Measurements from ENCODE around the gene SAMHD1. TPM values are rescaled to one million over a fixed set of nuclear protein-coding genes. Genes with fewer than 3 reads are reported as not detected.

Gene SAMHD1
- total and polyA plus RNA-seq, 2 of the 13 experiments (the other 11 are each of a cell fraction or from before 2014, with no cell fraction given), result 16.9 to 43.5 TPM

- TF ChIP-seq RARA (CRISPR knock-in tag; IDR thresholded peaks at IDR 0.05), result peak; percentile 81
- TF ChIP-seq ARNT (IDR thresholded peaks at IDR 0.05), result no peak
- TF ChIP-seq BHLHE40 (IDR thresholded peaks at IDR 0.05; ENCODE audit: low read length), result peak; percentile 63; the same call in 1 of the 2 replicates
- no peak for TF ChIP-seq ZNF530 (CRISPR knock-in tag; IDR thresholded peaks at IDR 0.05; ENCODE audit: low read depth)
- no peak for TF ChIP-seq NR0B2 (CRISPR knock-in tag; IDR thresholded peaks at IDR 0.05)
- no peak for TF ChIP-seq ZNF563 (CRISPR knock-in tag; IDR thresholded peaks at IDR 0.05)
- no peak for TF ChIP-seq ZNF850 (CRISPR knock-in tag; conservative IDR thresholded peaks at IDR 0.05)
- no peak for TF ChIP-seq PHF20 (CRISPR knock-in tag; IDR thresholded peaks at IDR 0.05)
- TF ChIP-seq, protein P1, sequence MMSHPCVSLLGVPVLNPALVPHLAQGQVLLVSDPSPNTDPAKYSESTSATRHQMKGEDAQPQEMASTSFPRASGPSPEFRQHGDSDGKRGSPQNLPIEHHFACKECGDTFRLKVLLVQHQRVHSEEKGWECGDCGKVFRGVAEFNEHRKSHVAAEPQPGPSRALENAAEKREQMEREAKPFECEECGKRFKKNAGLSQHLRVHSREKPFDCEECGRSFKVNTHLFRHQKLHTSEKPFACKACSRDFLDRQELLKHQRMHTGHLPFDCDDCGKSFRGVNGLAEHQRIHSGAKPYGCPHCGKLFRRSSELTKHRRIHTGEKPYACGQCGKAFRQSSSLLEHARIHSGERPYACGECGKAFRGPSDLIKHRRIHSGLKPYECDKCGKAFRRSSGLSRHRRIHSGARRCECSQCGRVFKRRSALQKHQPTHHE (CRISPR knock-in tag; IDR thresholded peaks at IDR 0.05; ENCODE audit: borderline replicate concordance), result no peak
- TF ChIP-seq ZNF577 (CRISPR knock-in tag; IDR thresholded peaks at IDR 0.05; ENCODE audit: borderline replicate concordance, low read depth), result no peak
- TF ChIP-seq SIN3B (IDR thresholded peaks at IDR 0.05; ENCODE audit: low read length), result no peak
- TF ChIP-seq ZNF3 (CRISPR knock-in tag; IDR thresholded peaks at IDR 0.05), result no peak
- no peak; a peak in 1 of 4 replicates for TF ChIP-seq HMGXB4 (CRISPR knock-in tag; IDR thresholded peaks at IDR 0.05; ENCODE audit: borderline replicate concordance in 1 of 2, low read depth in 1 of 2)
- no peak for TF ChIP-seq NPAS2 (CRISPR knock-in tag; IDR thresholded peaks at IDR 0.05; ENCODE audit: borderline replicate concordance)
- peak; percentile 86 for TF ChIP-seq SAP130 (CRISPR knock-in tag; IDR thresholded peaks at IDR 0.05; ENCODE audit: low read depth)
- TF ChIP-seq XBP1 (CRISPR knock-in tag; IDR thresholded peaks at IDR 0.05), result no peak
- TF ChIP-seq HES4 (CRISPR knock-in tag; IDR thresholded peaks at IDR 0.05; ENCODE audit: borderline replicate concordance), result no peak
- no peak for TF ChIP-seq ZNF777 (CRISPR knock-in tag; IDR thresholded peaks at IDR 0.05)
- TF ChIP-seq ZBTB21 (CRISPR knock-in tag; IDR thresholded peaks at IDR 0.05), result no peak
- no peak for TF ChIP-seq ZNF207 (IDR thresholded peaks at IDR 0.05; ENCODE audit: borderline replicate concordance)
- no peak for TF ChIP-seq RNF2 (conservative IDR thresholded peaks at IDR 0.05; ENCODE audit: low read depth)
- peak; percentile 76 for TF ChIP-seq ZNF788 (CRISPR knock-in tag; IDR thresholded peaks at IDR 0.05; ENCODE audit: borderline replicate concordance)
- TF ChIP-seq, protein P2, sequence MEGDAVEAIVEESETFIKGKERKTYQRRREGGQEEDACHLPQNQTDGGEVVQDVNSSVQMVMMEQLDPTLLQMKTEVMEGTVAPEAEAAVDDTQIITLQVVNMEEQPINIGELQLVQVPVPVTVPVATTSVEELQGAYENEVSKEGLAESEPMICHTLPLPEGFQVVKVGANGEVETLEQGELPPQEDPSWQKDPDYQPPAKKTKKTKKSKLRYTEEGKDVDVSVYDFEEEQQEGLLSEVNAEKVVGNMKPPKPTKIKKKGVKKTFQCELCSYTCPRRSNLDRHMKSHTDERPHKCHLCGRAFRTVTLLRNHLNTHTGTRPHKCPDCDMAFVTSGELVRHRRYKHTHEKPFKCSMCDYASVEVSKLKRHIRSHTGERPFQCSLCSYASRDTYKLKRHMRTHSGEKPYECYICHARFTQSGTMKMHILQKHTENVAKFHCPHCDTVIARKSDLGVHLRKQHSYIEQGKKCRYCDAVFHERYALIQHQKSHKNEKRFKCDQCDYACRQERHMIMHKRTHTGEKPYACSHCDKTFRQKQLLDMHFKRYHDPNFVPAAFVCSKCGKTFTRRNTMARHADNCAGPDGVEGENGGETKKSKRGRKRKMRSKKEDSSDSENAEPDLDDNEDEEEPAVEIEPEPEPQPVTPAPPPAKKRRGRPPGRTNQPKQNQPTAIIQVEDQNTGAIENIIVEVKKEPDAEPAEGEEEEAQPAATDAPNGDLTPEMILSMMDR (CRISPR knock-in tag; IDR thresholded peaks at IDR 0.05), result peak; percentile 15; the same call in 1 of the 2 replicates
- TF ChIP-seq MTF2 (CRISPR knock-in tag; IDR thresholded peaks at IDR 0.05; ENCODE audit: borderline replicate concordance), result no peak
- peak; percentile 90 for TF ChIP-seq HDAC2 (CRISPR knock-in tag; IDR thresholded peaks at IDR 0.05)
- no peak for TF ChIP-seq ZNF30 (CRISPR knock-in tag; IDR thresholded peaks at IDR 0.05)
Measured at GRCh38 chr20:36871640-36872570, 79.6 kb downstream of the SAMHD1 start (continued).
